ENCODE measurements around the gene DOCK1.

The DOCK1 gene

GRCh38 chr10:127314797-127315196, 409.6 kb downstream of the DOCK1 start:
- no peak for DNase-seq (ENCODE audit: low read depth)

DNA sequence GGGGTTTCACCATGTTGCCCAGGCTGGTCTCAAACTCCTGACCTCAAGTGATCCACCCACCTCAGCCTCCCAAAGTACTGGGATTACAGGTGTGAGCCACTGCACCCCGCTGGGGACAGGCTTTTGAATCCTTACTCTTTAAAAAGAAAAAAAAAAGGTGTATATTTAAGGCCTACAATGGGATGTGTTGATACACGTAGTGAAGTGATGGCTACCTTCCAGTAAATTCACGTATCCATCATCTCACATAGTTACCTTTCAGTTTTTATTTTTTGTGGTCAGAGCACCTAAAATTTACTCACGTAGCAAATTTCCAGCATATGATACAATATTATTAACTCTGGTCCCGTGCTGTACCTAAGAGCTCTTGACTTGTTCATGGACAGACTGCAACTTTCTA, 410.7 kb downstream of the DOCK1 start:
- DNase-seq (ENCODE audit: low read depth) = no peak

DNA sequence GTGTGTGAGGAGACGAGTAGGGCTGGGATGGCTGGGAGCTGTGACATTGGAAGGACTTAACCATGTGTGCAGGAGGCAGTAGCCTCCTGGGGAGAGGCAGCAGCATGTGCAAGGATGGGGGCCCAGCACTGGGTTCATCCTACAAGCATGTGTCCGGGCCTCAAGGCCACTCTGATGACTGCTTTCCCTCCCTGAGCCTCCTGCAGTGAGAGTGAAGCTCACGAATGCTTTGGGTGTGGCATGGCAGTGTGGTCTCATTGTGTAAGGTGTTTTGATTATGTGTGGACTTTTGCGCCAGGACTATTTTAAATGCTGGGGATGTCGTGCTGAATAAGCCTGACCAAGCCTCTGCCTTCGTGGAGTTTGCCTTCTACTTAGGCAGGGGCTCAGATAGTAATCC, 413.2 kb downstream of the DOCK1 start:
- no peak for DNase-seq (ENCODE audit: low read depth)

DNA sequence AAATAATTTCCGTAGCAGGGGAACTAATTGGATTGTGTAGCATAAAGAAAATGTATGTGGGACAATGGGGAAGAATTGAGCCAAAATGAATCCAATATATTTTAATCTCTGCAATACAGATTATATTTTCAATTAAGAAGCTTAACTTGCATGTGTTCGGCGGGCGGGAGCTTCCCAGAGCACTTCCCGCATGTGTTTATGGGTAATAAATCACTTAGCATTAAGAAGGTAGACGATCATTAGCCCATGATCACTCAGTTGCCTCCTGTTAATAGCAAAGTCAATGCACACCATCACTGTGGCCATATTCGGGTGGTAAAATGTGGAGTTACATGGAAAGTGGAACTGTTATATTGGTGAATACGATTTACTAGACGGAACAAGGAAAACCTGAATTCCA, 414.0 kb downstream of the DOCK1 start:
- no peak for DNase-seq (ENCODE audit: low read depth)

- no peak for DNase-seq (ENCODE audit: low read depth)
Measured at GRCh38 chr10:127319691-127320090, 414.5 kb downstream of the DOCK1 start.

DNA sequence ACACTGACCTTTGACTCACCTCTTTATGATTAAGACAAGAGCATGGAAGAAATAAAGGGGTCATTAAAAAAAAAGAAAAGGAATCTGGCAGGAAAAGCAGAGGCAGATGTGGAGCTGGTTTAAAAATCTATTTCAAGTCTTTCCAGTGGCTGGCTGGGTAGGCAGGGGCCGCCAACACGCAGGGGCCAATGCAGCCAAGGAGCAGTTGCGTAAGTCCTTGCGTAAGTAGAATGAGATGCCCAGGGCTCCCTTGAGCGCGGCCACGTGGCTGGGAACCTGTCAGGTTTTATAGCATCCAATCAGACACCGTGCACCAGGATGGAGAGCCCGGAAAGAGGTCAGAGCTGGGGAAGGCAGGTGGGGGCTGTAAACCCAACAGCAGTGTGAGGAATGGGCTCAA, 414.9 kb downstream of the DOCK1 start:
- no peak for DNase-seq (ENCODE audit: low read depth)

DNA sequence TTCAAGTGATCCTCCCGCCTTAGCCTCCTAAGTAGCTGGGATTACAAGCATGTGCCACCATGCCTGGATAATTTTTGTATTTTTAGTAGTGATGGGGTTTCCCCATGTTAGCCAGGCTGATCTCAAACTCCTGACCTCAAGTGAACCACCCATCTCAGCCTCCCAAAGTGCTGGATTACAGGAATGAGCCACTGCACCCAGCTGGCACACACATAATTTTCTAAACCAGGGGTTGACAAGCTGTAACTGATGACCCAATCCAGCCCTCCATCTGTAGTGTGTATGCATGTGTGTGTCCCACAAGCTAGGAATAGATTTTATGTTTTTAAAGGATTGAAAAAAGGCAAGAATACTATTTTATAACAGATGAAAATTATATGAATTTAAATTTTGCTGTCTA, 417.1 kb downstream of the DOCK1 start:
- DNase-seq (ENCODE audit: low read depth) = no peak

DNA sequence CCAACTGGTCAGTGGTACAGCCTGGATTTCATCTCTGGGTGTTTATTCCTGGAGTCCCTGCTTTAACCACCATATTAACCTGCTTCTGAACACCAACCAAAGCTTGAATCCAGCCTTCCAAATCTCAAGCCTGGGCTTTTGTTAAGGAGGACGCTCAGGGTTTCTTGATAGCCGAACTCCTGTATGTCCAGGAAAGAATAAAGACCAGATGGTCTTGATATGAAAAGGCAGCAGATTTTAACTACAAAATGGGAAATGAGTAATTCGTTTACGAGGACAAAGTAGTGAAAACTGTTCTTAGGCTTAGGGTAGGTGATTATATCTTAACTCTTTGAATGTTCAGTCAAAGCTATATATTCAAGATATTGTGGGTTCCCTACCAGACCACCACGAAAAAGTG, 420.3 kb downstream of the DOCK1 start:
- no peak for DNase-seq (ENCODE audit: low read depth)

- DNase-seq (ENCODE audit: low read depth) = no peak
Measured at GRCh38 chr10:127326883-127327282, 421.7 kb downstream of the DOCK1 start.

DNA sequence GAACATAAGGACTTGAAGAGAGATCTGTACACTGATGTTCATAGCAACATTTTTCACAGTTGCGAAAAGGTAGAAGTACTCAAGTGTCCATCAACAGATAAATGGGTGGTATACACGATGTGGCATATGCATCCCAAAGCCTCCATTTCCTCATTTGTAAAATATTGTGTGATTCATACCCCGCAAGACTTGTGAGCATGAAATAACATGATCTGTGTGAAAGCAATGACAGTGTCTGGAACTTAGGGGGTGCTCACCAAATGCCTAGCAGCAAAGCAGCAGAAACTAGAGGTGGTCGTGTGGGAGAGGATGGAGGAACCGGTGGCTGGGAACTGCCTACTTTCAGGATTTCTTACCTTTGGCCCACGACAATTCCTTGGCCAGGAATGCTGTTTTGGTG, 426.5 kb downstream of the DOCK1 start:
- no peak for DNase-seq (ENCODE audit: low read depth)

- DNase-seq (ENCODE audit: low read depth) = no peak
Measured at GRCh38 chr10:127332631-127333030, 427.4 kb downstream of the DOCK1 start.

DNA sequence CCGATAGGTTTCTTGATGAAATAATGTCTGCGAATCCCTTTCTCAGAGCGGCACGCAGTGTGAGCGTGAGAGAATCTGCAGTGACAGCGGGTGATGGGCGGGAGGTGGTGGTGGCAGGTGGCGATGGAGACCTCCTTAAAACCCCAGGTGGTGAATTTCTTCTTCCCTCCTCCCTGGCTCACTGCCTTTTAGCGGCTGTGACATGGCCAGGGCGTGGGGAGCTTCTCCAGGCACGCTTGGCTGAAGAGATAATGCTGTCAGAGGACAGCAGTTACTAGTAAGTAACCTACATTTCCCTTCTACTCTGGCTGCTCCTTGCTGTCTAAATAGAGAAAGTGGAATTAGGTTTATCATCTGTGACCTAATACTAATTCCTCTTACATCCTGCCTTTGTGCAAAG, 432.6 kb downstream of the DOCK1 start:
- DNase-seq (ENCODE audit: low read depth) = no peak

DNA sequence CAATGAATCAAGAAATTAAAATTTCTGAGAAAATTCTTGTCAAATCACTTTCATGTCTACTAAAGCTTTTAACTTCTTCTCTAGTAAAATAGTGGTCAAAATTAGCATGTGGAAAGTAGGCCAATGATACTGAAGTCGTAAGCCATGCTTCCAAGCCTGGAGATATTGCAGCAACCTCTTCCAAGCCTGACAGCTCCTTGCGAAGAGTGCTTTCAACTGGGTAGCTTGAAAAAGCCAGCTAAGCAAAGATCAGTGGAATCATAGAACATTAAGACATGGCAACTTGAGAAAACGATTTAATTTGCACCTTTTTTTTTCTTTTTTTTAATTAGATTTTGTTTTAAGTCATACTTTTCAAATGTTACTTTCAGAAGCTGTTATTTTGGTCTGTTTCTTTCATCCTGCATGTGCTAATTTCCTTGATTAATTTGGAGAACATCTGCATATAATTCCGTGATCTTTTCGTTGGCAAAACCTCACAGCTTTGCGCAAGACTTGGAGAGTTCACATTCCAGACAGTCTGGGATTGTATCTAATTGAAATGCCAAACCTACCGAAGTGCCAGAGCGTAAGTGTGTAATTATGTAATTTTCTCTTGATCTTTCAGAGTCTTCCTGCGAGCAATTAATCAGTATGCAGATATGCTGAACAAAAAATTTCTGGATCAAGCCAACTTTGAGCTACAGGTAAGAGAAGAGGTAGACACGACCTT, 433.3 kb downstream of the DOCK1 start:
- DNase-seq (ENCODE audit: low read depth) = peak; percentile 16

DNA sequence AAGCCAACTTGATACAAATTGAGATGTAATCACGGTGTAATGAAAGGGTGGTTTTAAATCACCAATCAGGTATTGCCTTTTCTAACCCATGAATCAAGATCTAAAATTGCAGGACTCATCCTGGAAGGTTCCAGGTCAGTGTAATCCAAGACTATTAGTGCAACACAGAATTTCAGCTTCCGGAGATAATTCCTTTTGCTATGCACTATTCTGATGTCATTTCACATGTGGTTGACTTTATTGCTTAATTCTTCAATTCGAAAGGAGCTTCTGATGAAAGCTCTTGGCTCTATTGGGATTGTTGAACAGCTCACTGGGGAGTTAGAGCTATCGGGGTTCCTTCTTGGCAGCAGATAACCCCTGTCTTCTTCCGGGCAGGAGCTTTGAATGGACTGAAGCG, 438.6 kb downstream of the DOCK1 start:
- DNase-seq (ENCODE audit: low read depth) = no peak

DNA sequence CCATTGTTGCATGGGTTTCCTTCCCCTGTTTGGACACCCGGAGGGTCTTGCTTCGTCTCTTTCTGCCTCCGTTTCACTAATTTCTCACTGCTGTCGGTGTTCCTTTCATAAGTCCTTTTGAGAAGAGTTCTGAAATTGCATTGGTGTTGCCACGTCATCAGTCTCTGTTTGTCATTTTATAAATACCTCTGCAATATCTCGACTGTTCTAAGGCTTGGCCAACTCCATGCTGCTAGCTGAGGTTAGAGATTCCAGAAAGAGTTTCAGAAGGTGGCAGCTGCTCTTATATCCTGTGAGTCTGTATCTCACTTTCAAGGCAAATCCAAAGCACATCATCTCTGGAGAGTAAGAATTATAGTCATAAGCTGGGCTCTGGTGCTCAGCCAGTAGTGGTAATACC, 439.1 kb downstream of the DOCK1 start:
- DNase-seq (ENCODE audit: low read depth) = no peak

DNA sequence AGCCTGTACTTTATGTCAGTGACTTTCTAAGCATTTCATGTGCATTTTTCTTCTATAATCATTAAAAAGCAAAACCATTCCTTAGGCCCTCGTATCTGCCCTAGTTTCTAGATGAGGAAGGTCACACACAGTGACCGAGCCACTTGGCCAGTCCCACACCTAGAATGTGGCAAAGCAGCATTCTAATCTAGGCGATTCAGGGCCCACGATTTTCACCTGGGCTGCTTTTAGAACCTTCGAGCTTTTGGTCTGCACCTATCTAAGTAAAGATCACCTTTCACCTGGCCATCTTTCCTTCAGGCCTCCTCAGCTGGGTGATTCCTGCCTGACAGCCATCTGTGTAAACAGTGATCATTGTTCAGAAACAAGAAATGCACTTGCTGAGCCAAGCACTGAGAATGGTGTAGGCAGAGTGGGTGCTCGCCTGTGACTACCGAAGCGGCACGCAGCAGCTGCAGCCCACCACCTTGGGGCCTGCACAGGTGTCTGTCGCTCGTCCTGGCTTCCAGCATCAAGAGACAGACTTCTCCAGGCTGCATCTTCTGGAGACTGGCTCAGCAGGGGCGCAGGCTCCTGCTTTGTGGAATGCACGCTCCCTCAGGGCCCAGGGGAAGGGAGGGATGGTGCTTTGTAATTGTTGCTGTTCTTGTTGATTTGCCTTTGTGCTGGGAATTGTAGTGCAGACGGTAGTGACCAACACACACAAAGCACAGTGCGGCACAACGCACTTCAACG, 440.2 kb downstream of the DOCK1 start:
- no peak for DNase-seq (ENCODE audit: low read depth)

DNA sequence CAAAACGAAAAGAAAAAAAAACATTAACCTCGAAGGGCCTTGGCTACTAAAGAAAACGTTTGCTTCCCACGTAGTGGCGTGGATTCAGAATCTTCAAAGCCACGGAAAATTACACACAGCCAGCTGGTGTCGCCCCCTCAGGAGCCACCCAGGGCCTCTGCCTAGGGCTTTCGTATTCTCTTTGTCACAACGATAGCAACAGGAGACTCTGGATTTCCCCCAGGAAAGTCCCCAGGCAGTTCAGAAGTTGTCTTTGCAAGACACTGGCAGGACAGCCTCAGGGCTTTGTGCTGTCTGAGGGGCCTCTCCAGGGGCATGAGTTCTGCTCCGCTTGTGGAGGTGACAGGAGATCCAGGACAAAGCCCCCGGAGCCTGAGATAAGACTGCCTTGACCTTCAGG, 441.4 kb downstream of the DOCK1 start:
- DNase-seq (ENCODE audit: low read depth) = no peak

- DNase-seq (ENCODE audit: low read depth) = no peak
Measured at GRCh38 chr10:127347202-127347959, 442.2 kb downstream of the DOCK1 start.

- DNase-seq (ENCODE audit: low read depth) = no peak
Measured at GRCh38 chr10:127349737-127350136, 444.5 kb downstream of the DOCK1 start.

- no peak for DNase-seq (ENCODE audit: low read depth)
Measured at GRCh38 chr10:127351542-127351941, 446.3 kb downstream of the DOCK1 start.

DNA sequence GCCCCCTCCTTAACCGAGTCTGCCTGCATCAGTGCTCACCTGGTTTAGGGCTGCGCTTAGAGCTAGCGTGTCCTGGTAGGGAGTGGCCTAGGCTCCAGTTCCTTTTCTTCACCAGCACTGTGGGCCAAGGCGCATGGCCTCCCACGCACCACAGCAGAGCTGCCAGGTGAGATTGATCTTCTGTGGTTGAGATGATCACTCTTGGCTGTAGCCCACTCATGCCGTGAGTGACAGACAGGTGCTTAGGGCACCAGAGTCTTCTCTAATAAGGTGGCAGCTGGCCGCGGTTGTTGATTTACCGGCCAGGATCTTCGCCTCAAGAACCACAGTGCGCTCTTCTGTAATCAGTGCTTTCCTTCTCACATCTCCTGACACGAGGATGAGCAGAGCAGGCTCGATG, 448.3 kb downstream of the DOCK1 start:
- DNase-seq (ENCODE audit: low read depth) = no peak

GRCh38 chr10:127354255-127354654, 449.0 kb downstream of the DOCK1 start:
- no peak for DNase-seq (ENCODE audit: low read depth)

GRCh38 chr10:127354992-127355391, 449.8 kb downstream of the DOCK1 start:
- DNase-seq (ENCODE audit: low read depth) = no peak
